CD4-positive, alpha-beta T cell (primary cell): ENCODE measurements around the gene TEX101. TPM values are rescaled to one million over a fixed set of nuclear protein-coding genes. Genes with fewer than 3 reads are reported as not detected.

Experiments
- ATAC-seq: fragments of 200-7000 bp; cut with Tn5 transposase; one replicate; pipeline ENCODE4 v1.10.0; 2022; ENCODE audit warnings: mild to moderate bottlenecking; ENCODE audit not compliant: poor library complexity
- CTCF ChIA-PET: fragments of 350-600 bp; sonication (Branson Sonifier 250); formaldehyde crosslinking; loops from one replicate; lab custom pipeline; 2021; ENCODE audit warnings: antibody characterized with exemption, inconsistent platforms; lab: Charles Lee
- POLR2A ChIA-PET: fragments of 350-600 bp; sonication (Branson Sonifier 250); formaldehyde crosslinking; loops from one replicate; lab custom pipeline; 2021; ENCODE audit warnings: antibody characterized with exemption, inconsistent platforms; lab: Charles Lee
- DNase-seq, 14 experiments: peaks; one replicate each; pipeline ENCODE4 v3.0.0-alpha.2; 2013 to 2020; ENCODE audit warnings: mixed read lengths in 2 of 14
- H3K27ac ChIP-seq, 2 donors: one replicate each; pipeline versions ENCODE4 v1.5.1 to v1.7.0; 2013; ENCODE audit warnings: low read length in 2 of 2, low read depth in 1 of 2, mild to moderate bottlenecking in 1 of 2
- H3K27me3 ChIP-seq, 2 experiments: 1 replicate in 1 of 2; 2 replicates in 1 of 2; pipeline versions ENCODE4 v1.6.1 to v1.7.0; 2013; ENCODE audit warnings: low read length in 2 of 2, control low read depth in 1 of 2, mild to moderate bottlenecking in 1 of 2, moderate library complexity in 1 of 2; ENCODE audit not compliant: insufficient read depth in 2 of 2, control insufficient read depth in 1 of 2
- H3K36me3 ChIP-seq: one replicate; pipeline ENCODE4 v1.6.1; 2013; ENCODE audit warnings: low read length, control low read depth; ENCODE audit not compliant: insufficient read depth
- H3K4me1 ChIP-seq: one replicate; pipeline ENCODE4 v1.6.1; 2013; ENCODE audit warnings: low read length, control low read depth; ENCODE audit not compliant: insufficient read depth
- H3K4me3 ChIP-seq: one replicate; pipeline ENCODE4 v1.5.1; 2013; ENCODE audit warnings: mild to moderate bottlenecking, low read length, moderate library complexity
- H3K9me3 ChIP-seq, 2 experiments: 1 replicate in 1 of 2; 2 replicates in 1 of 2; pipeline versions ENCODE4 v1.6.1 to v1.7.0; 2013; ENCODE audit warnings: low read length in 2 of 2, mild to moderate bottlenecking in 2 of 2, control low read depth in 1 of 2, moderate library complexity in 1 of 2; ENCODE audit not compliant: control insufficient read depth in 1 of 2, insufficient read depth in 1 of 2
- H3K27ac Mint-ChIP-seq: one replicate; pipeline ENCODE4 v1.8.0; 2020; ENCODE audit warnings: mixed read lengths
- H3K27me3 Mint-ChIP-seq: one replicate; pipeline ENCODE4 v1.8.0; 2021; ENCODE audit warnings: mixed read lengths
- H3K36me3 Mint-ChIP-seq: one replicate; pipeline ENCODE4 v1.8.0; 2021; ENCODE audit warnings: low read depth, mixed read lengths
- H3K4me1 Mint-ChIP-seq: one replicate; pipeline ENCODE4 v1.8.0; 2021; ENCODE audit warnings: low read depth, mixed read lengths
- H3K4me3 Mint-ChIP-seq: one replicate; pipeline ENCODE4 v1.8.0; 2020; ENCODE audit warnings: mild to moderate bottlenecking, mixed read lengths
- H3K9me3 Mint-ChIP-seq: one replicate; pipeline ENCODE4 v1.8.0; 2020; ENCODE audit warnings: mixed read lengths
- CTCF ChIP-seq: fragments of 200-600 bp; IDR thresholded peaks from one replicate; pipeline ENCODE4 v1.8.0; 2022; ENCODE audit warnings: antibody characterized with exemption, mild to moderate bottlenecking
- intact Hi-C, 2 experiments: fragments of 100-400 bp; cut with DNase I in 1 of 2; cut with micrococcal nuclease in 1 of 2; formaldehyde crosslinking; loops; one replicate each; pipeline versions ENCODE4 v1.15.1 to v1.9.0; 2023 to 2025; cut with DNase I, micrococcal nuclease
- total RNA-seq, 174 experiments: library from RNA in 2 of 174; stranded (reverse) in 2 of 174; gene quantifications; one replicate each; pipeline ENCODE4 v1.2.3 and lab custom pipeline; 2021 to 2026

TEX101 gene
- total RNA-seq, 2 experiments from 2014 or later = not detected

GRCh38 chr19:43422689-43423066 is 8.0 kb downstream of the TEX101 start:
- H3K4me1 Mint-ChIP-seq = peaks cover 7% of the 10 kb centered on the region
- no peaks in the 10 kb centered on the region for H3K36me3 ChIP-seq
- no peak overlapping the region for H3K27ac Mint-ChIP-seq
- H3K4me3 Mint-ChIP-seq = no peak overlapping the region
- H3K36me3 Mint-ChIP-seq = no peaks in the 10 kb centered on the region
- no peak for TF ChIP-seq CTCF
- ATAC-seq (no peak), DNase-seq (no peak)
- no peaks in the 10 kb centered on the region for H3K9me3 ChIP-seq
- no peak overlapping the region for H3K27ac ChIP-seq
- intact Hi-C loops = no loop called here
- ChIA-PET POLR2A (no interaction called here), CTCF (interaction anchor here (1.6 kb wide), 1 partner anchor 24 kb away, joined by 5 read pairs; no protein-coding TSS in a partner anchor)
- no peaks in the 10 kb centered on the region for H3K9me3 Mint-ChIP-seq
- no peak overlapping the region for H3K4me3 ChIP-seq
- no peaks in the 10 kb centered on the region for H3K27me3 Mint-ChIP-seq
- peaks cover 3% of the 10 kb centered on the region for H3K4me1 ChIP-seq
- H3K27me3 ChIP-seq = no peaks in the 10 kb centered on the region

GRCh38 chr19:43423779-43424178 is 9.1 kb downstream of the TEX101 start:
- no peaks in the 10 kb centered on the region for H3K36me3 Mint-ChIP-seq

GRCh38 chr19:43425567-43426392 is 11.1 kb downstream of the TEX101 start:
- ChIA-PET POLR2A (interaction anchor here (1.7 kb wide), 1 partner anchor 13 kb away, joined by 4 read pairs; no protein-coding TSS in a partner anchor), CTCF (interaction anchor here (1.1 kb wide), 1 partner anchor 21 kb away, joined by 4 read pairs; no protein-coding TSS in a partner anchor)
- Histone ChIP-seq H3K36me3 (no peaks in the 10 kb centered on the region), H3K27ac (no peak overlapping the region), H3K4me3 (no peak overlapping the region), H3K27me3 (no peaks in the 10 kb centered on the region), H3K9me3 (no peaks in the 10 kb centered on the region), H3K4me1 (peaks cover 7% of the 10 kb centered on the region)
- no peaks in the 10 kb centered on the region for H3K27me3 Mint-ChIP-seq
- ATAC-seq (no peak), DNase-seq (peak in 1 of 14 experiments; percentile 13)
- H3K9me3 Mint-ChIP-seq = no peaks in the 10 kb centered on the region
- intact Hi-C loops = no loop called here
- peaks cover 23% of the 10 kb centered on the region for H3K4me1 Mint-ChIP-seq
- TF ChIP-seq CTCF = peak; percentile 24
- H3K27ac Mint-ChIP-seq = no peak overlapping the region
- H3K36me3 Mint-ChIP-seq = no peaks in the 10 kb centered on the region
- no peak overlapping the region for H3K4me3 Mint-ChIP-seq

More at GRCh38 chr19:43423779-43424178, 9.1 kb downstream of the TEX101 start:
- Histone ChIP-seq H3K4me1 (peaks cover 3% of the 10 kb centered on the region), H3K36me3 (no peaks in the 10 kb centered on the region), H3K27me3 (no peaks in the 10 kb centered on the region), H3K9me3 (no peaks in the 10 kb centered on the region), H3K4me3 (no peak overlapping the region), H3K27ac (no peak overlapping the region)
- H3K9me3 Mint-ChIP-seq = no peaks in the 10 kb centered on the region
- no peak overlapping the region for H3K4me3 Mint-ChIP-seq
- no peak for TF ChIP-seq CTCF
- ATAC-seq (no peak), DNase-seq (no peak)
- peaks cover 7% of the 10 kb centered on the region for H3K4me1 Mint-ChIP-seq
- intact Hi-C loops = no loop called here
- no peak overlapping the region for H3K27ac Mint-ChIP-seq
- H3K27me3 Mint-ChIP-seq = no peaks in the 10 kb centered on the region
- ChIA-PET POLR2A (no interaction called here), CTCF (interaction anchor here (1.6 kb wide), 1 partner anchor 23 kb away, joined by 5 read pairs; no protein-coding TSS in a partner anchor)
